Glutamatergic neuron (in vitro differentiated cells): ENCODE data around the gene ARHGEF19. TPM values are rescaled to one million over a fixed set of nuclear protein-coding genes. Genes with fewer than 3 reads are reported as not detected.

Experiments
- DNase-seq: peaks from one replicate; pipeline ENCODE4 v3.0.0; 2022
- H3K27ac Mint-ChIP-seq: one replicate; pipeline ENCODE4 v1.8.0; 2020; ENCODE audit warnings: mild to moderate bottlenecking, mixed read lengths, inconsistent platforms; ENCODE audit not compliant: unreplicated experiment
- H3K27me3 Mint-ChIP-seq: one replicate; pipeline ENCODE4 v1.8.0; 2020; ENCODE audit warnings: mild to moderate bottlenecking, moderate library complexity, mixed read lengths, inconsistent platforms; ENCODE audit not compliant: unreplicated experiment
- H3K36me3 Mint-ChIP-seq: one replicate; pipeline ENCODE4 v1.8.0; 2020; ENCODE audit warnings: mild to moderate bottlenecking, mixed read lengths, inconsistent platforms; ENCODE audit not compliant: unreplicated experiment
- H3K4me1 Mint-ChIP-seq: one replicate; pipeline ENCODE4 v1.8.0; 2020; ENCODE audit warnings: mild to moderate bottlenecking, low read depth, mixed read lengths, inconsistent platforms; ENCODE audit not compliant: unreplicated experiment
- H3K4me3 Mint-ChIP-seq: one replicate; pipeline ENCODE4 v1.8.0; 2020; ENCODE audit warnings: mild to moderate bottlenecking, mixed read lengths, inconsistent platforms; ENCODE audit not compliant: unreplicated experiment
- H3K9me3 Mint-ChIP-seq: one replicate; pipeline ENCODE4 v1.8.0; 2020; ENCODE audit warnings: mild to moderate bottlenecking, moderate library complexity, mixed read lengths, inconsistent platforms; ENCODE audit not compliant: unreplicated experiment
- total RNA-seq: library from RNA; stranded (reverse); fragmentation: NEBNext Ultra II Directional; extraction: Animal tissue kit (Norgen Biotek cat#: 25700); gene quantifications from one replicate; pipeline ENCODE4 v1.2.1, GENCODE V29; 2021; ENCODE audit not compliant: unreplicated experiment
- TF ChIP-seq, protein P1 (sequence below): fragments of 200-600 bp; sonication (generic); IDR thresholded peaks from one replicate; pipeline ENCODE4 v1.5.0; 2021; ENCODE audit not compliant: partially characterized antibody, unreplicated experiment

The ARHGEF19 gene
- total RNA-seq, 1 donor from 2014 or later: 3.4 TPM

DNA sequence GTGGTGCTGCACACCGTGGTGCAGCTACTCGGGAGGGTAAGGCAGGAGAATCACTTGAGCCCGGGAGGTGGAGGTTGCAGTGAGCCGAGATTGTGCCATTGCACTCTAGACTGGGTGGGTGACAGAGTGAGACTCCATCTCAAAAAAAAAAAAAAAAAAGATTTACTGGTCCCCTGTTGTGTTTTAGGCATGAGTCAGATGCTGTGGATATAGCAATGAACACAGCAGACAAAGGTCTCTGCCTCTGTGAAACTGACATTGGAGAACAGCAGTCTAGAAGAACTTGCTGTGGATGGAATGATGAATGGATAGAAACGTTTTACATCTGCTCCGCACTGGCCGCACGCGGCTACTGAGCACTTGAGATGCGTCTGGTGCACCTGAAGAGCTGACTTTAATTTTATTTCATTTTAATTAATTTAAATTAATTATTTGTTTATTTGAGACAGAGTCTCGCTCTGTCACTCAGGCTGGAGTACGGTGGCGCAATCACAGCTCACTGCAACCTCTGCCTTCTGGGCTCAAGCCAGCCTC, 32.1 kb downstream of the ARHGEF19 start:
- Mint-ChIP-seq H3K36me3 (no peaks in the 10 kb centered on the region), H3K4me1 (peaks cover 5% of the 10 kb centered on the region), H3K9me3 (no peaks in the 10 kb centered on the region), H3K4me3 (no peak overlapping the region), H3K27ac (no peak overlapping the region), H3K27me3 (peaks cover 3% of the 10 kb centered on the region)
- no peak for DNase-seq
- TF ChIP-seq, protein P1, sequence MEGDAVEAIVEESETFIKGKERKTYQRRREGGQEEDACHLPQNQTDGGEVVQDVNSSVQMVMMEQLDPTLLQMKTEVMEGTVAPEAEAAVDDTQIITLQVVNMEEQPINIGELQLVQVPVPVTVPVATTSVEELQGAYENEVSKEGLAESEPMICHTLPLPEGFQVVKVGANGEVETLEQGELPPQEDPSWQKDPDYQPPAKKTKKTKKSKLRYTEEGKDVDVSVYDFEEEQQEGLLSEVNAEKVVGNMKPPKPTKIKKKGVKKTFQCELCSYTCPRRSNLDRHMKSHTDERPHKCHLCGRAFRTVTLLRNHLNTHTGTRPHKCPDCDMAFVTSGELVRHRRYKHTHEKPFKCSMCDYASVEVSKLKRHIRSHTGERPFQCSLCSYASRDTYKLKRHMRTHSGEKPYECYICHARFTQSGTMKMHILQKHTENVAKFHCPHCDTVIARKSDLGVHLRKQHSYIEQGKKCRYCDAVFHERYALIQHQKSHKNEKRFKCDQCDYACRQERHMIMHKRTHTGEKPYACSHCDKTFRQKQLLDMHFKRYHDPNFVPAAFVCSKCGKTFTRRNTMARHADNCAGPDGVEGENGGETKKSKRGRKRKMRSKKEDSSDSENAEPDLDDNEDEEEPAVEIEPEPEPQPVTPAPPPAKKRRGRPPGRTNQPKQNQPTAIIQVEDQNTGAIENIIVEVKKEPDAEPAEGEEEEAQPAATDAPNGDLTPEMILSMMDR: no peak

DNA sequence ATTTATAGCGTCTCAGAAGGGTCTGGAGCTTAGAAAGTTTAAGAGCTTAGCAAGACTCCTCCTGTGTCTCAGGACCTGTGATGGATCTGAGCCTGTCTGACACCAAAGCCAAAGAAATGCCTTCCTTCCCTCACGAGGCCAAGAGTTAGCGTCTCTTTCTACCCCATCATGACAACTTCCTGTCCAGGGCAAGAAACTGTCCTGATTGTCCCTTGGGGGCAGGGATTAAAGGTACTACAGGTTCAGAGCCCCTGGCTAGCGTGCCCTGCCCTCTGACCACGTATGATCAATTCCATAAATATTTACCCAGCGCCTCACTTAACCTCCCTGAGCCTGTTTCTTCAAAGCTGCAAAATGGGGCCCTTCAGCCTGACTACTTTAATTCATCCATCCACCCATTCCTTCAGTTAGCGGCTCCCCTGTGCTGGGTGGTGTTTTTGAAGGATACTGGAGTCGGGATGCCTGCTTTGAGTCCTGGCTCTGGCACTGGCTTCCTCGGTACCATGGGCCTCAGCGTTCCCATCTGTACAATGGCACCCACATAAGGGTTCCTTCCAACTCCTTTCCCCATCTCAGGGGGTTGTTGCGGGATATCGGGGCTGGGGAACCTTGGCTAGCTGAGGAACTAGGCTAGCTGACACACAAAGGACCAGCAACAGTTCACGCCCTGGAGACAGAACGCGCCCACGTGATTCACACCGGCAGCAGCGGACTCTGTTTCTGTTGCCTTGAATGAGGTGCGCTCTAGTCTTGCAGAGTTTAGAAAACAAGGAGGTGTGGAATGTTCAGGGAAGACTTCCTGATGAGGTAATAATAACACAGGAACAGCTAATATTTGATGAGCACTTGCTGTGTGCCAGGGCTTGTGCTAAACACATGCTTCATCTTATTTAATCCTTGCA, 33.6 kb downstream of the ARHGEF19 start:
- no peaks in the 10 kb centered on the region for H3K9me3 Mint-ChIP-seq
- TF ChIP-seq, protein P1: no peak
- peaks cover 3% of the 10 kb centered on the region for H3K27me3 Mint-ChIP-seq
- H3K4me3 Mint-ChIP-seq: no peak overlapping the region
- H3K4me1 Mint-ChIP-seq: peaks cover 5% of the 10 kb centered on the region
- H3K36me3 Mint-ChIP-seq: no peaks in the 10 kb centered on the region
- no peak for DNase-seq
- H3K27ac Mint-ChIP-seq: no peak overlapping the region

DNA sequence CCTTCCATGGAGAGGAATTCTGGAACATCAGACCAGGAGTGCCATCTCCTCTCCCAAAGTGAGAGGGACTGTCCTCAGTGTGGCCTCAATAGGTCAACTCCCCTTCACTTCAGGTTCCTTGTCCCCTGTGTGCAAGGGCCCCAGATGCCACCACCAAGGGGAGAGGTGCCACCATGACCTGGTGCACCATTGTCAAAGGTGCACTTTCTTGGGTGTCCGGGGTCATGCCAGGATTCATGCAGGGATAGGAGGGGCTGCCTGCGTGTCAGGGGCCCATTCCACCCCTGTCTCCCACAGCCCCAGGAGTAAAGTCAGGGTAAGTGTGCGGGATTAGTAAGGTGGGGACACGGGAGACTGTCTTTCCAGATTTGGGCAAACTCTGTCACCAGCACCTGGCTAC, 35.1 kb downstream of the ARHGEF19 start:
- TF ChIP-seq, protein P1: no peak
- Mint-ChIP-seq H3K9me3 (no peaks in the 10 kb centered on the region), H3K27me3 (peaks cover 3% of the 10 kb centered on the region), H3K4me1 (peaks cover 5% of the 10 kb centered on the region), H3K27ac (no peak overlapping the region), H3K36me3 (no peaks in the 10 kb centered on the region), H3K4me3 (no peak overlapping the region)
- no peak for DNase-seq

DNA sequence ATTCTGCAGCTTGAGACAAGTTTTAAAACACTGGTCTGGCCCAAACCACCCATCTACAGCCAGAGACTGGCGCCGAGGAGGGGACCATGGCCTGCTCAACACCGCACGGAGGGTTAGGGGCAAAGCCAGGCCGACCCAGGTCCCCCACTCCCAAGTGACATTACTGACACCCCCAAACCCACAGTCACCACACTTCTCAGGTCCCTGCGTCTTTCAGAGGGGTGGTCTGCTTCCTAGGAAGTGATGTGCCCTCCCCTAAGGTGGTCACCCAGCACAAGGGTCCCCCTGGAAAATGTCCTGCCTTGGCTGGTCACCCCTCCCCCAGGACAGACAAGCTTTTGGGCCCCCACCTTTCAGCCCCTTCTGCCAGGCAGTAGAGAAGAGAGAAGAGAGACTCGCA, 35.8 kb downstream of the ARHGEF19 start:
- Mint-ChIP-seq H3K4me3 (no peak overlapping the region), H3K36me3 (no peaks in the 10 kb centered on the region), H3K4me1 (peaks cover 5% of the 10 kb centered on the region), H3K27ac (no peak overlapping the region), H3K27me3 (peaks cover 3% of the 10 kb centered on the region), H3K9me3 (no peaks in the 10 kb centered on the region)
- TF ChIP-seq, protein P1: no peak
- DNase-seq: no peak
